Measurements from ENCODE around the gene TRAPPC8.

GRCh38 chr18:31884020-31884419 is 58.9 kb downstream of the TRAPPC8 start:
- TF ChIP-seq PBX3 (IDR thresholded peaks at IDR 0.05) (no peak), HOXA7 (CRISPR knock-in tag; IDR thresholded peaks at IDR 0.05) (no peak), POLR2A (IDR thresholded peaks at IDR 0.05; ENCODE audit: low read length) (no peak), TFCP2L1 (CRISPR knock-in tag; IDR thresholded peaks at IDR 0.05) (no peak)
- TF ChIP-seq, protein P1, sequence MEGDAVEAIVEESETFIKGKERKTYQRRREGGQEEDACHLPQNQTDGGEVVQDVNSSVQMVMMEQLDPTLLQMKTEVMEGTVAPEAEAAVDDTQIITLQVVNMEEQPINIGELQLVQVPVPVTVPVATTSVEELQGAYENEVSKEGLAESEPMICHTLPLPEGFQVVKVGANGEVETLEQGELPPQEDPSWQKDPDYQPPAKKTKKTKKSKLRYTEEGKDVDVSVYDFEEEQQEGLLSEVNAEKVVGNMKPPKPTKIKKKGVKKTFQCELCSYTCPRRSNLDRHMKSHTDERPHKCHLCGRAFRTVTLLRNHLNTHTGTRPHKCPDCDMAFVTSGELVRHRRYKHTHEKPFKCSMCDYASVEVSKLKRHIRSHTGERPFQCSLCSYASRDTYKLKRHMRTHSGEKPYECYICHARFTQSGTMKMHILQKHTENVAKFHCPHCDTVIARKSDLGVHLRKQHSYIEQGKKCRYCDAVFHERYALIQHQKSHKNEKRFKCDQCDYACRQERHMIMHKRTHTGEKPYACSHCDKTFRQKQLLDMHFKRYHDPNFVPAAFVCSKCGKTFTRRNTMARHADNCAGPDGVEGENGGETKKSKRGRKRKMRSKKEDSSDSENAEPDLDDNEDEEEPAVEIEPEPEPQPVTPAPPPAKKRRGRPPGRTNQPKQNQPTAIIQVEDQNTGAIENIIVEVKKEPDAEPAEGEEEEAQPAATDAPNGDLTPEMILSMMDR (IDR thresholded peaks at IDR 0.05), result no peak

All from A549 (cell line).